ENCODE data around the gene CYB561A3. TPM values are rescaled to one million over a fixed set of nuclear protein-coding genes. Genes with fewer than 3 reads are reported as not detected.

The CYB561A3 gene
- total RNA-seq, 1 donor from 2014 or later, result 26.4 TPM

GRCh38 chr11:61315260-61315659, 46.4 kb downstream of the CYB561A3 start:
- H2AFZ ChIP-seq (ENCODE audit: low read depth, low read length), result no peak overlapping the region
- no peaks in the 10 kb centered on the region for H3K9me3 ChIP-seq (ENCODE audit: insufficient read depth, low read depth, low read length)
- H4K20me1 ChIP-seq (ENCODE audit: insufficient read depth, low read length), result peaks cover 70% of the 10 kb centered on the region
- H3K27ac ChIP-seq (ENCODE audit: low read depth, low read length), result no peak overlapping the region
- no peak for TF ChIP-seq CTCF (IDR thresholded peaks at IDR 0.05; ENCODE audit: insufficient read depth, low read depth, low read length)
- TF ChIP-seq EZH2 (IDR thresholded peaks at IDR 0.05; ENCODE audit: insufficient read depth, low read length), result no peak
- Mint-ChIP-seq H3K9me3 (ENCODE audit: unreplicated experiment) (no peaks in the 10 kb centered on the region), H3K36me3 (ENCODE audit: low read depth, unreplicated experiment) (peaks cover 20% of the 10 kb centered on the region), H3K27me3 (ENCODE audit: low read depth, unreplicated experiment) (no peaks in the 10 kb centered on the region), H3K27ac (ENCODE audit: unreplicated experiment) (no peak overlapping the region), H3K4me3 (ENCODE audit: unreplicated experiment) (no peak overlapping the region), H3K4me1 (ENCODE audit: low read depth, unreplicated experiment) (no peaks in the 10 kb centered on the region)
- no peak for DNase-seq (ENCODE audit: low read depth)
- H3K36me3 ChIP-seq (ENCODE audit: insufficient read depth, low read length), result peaks cover 73% of the 10 kb centered on the region
- H3K79me2 ChIP-seq (ENCODE audit: insufficient read depth, low read length), result no peaks in the 10 kb centered on the region
- no peak overlapping the region for H3K9ac ChIP-seq (ENCODE audit: low read length)
- H3K27me3 ChIP-seq (ENCODE audit: insufficient read depth, low read length), result no peaks in the 10 kb centered on the region
- H3K4me3 ChIP-seq (ENCODE audit: insufficient read depth, low read depth, low read length), result no peak overlapping the region
- FAIRE-seq, result no peak
- no peak overlapping the region for H3K4me2 ChIP-seq (ENCODE audit: low read length)
- no peaks in the 10 kb centered on the region for H3K4me1 ChIP-seq (ENCODE audit: insufficient read depth, low read length)

GRCh38 chr11:61310749-61311148, 50.9 kb downstream of the CYB561A3 start:
- Mint-ChIP-seq H3K36me3 (ENCODE audit: low read depth, unreplicated experiment) (peaks cover 19% of the 10 kb centered on the region), H3K4me3 (ENCODE audit: unreplicated experiment) (no peak overlapping the region), H3K27me3 (ENCODE audit: low read depth, unreplicated experiment) (no peaks in the 10 kb centered on the region), H3K9me3 (ENCODE audit: unreplicated experiment) (no peaks in the 10 kb centered on the region), H3K4me1 (ENCODE audit: low read depth, unreplicated experiment) (no peaks in the 10 kb centered on the region), H3K27ac (ENCODE audit: unreplicated experiment) (no peak overlapping the region)
- Histone ChIP-seq H3K27ac (ENCODE audit: low read depth, low read length) (no peak overlapping the region), H2AFZ (ENCODE audit: low read depth, low read length) (no peak overlapping the region), H4K20me1 (ENCODE audit: insufficient read depth, low read length) (peaks cover 91% of the 10 kb centered on the region), H3K36me3 (ENCODE audit: insufficient read depth, low read length) (peaks cover 86% of the 10 kb centered on the region), H3K9me3 (ENCODE audit: insufficient read depth, low read depth, low read length) (no peaks in the 10 kb centered on the region), H3K4me2 (ENCODE audit: low read length) (no peak overlapping the region), H3K4me1 (ENCODE audit: insufficient read depth, low read length) (no peaks in the 10 kb centered on the region), H3K4me3 (ENCODE audit: insufficient read depth, low read depth, low read length) (no peak overlapping the region), H3K9ac (ENCODE audit: low read length) (no peak overlapping the region), H3K79me2 (ENCODE audit: insufficient read depth, low read length) (peaks cover 6% of the 10 kb centered on the region), H3K27me3 (ENCODE audit: insufficient read depth, low read length) (no peaks in the 10 kb centered on the region)
- no peak for FAIRE-seq
- TF ChIP-seq EZH2 (IDR thresholded peaks at IDR 0.05; ENCODE audit: insufficient read depth, low read length), result no peak
- TF ChIP-seq CTCF (IDR thresholded peaks at IDR 0.05; ENCODE audit: insufficient read depth, low read depth, low read length), result no peak
- no peak for DNase-seq (ENCODE audit: low read depth)

GRCh38 chr11:61309739-61310138, 51.9 kb downstream of the CYB561A3 start:
- no peaks in the 10 kb centered on the region for H3K9me3 Mint-ChIP-seq (ENCODE audit: unreplicated experiment)

More at GRCh38 chr11:61309739-61310138, 51.9 kb downstream of the CYB561A3 start:
- TF ChIP-seq CTCF (IDR thresholded peaks at IDR 0.05; ENCODE audit: insufficient read depth, low read depth, low read length), result no peak
- no peak for TF ChIP-seq EZH2 (IDR thresholded peaks at IDR 0.05; ENCODE audit: insufficient read depth, low read length)
- Mint-ChIP-seq H3K4me1 (ENCODE audit: low read depth, unreplicated experiment) (no peaks in the 10 kb centered on the region), H3K27ac (ENCODE audit: unreplicated experiment) (no peak overlapping the region), H3K36me3 (ENCODE audit: low read depth, unreplicated experiment) (peaks cover 23% of the 10 kb centered on the region), H3K27me3 (ENCODE audit: low read depth, unreplicated experiment) (no peaks in the 10 kb centered on the region), H3K4me3 (ENCODE audit: unreplicated experiment) (no peak overlapping the region)
- H3K27me3 ChIP-seq (ENCODE audit: insufficient read depth, low read length), result no peaks in the 10 kb centered on the region
- no peak for FAIRE-seq
- H3K9me3 ChIP-seq (ENCODE audit: insufficient read depth, low read depth, low read length), result no peaks in the 10 kb centered on the region
- no peak overlapping the region for H3K27ac ChIP-seq (ENCODE audit: low read depth, low read length)
- no peak overlapping the region for H3K4me3 ChIP-seq (ENCODE audit: insufficient read depth, low read depth, low read length)
- no peak for DNase-seq (ENCODE audit: low read depth)
- H3K4me1 ChIP-seq (ENCODE audit: insufficient read depth, low read length), result no peaks in the 10 kb centered on the region
- H3K79me2 ChIP-seq (ENCODE audit: insufficient read depth, low read length), result peaks cover 6% of the 10 kb centered on the region
- no peak overlapping the region for H3K9ac ChIP-seq (ENCODE audit: low read length)
- no peak overlapping the region for H3K4me2 ChIP-seq (ENCODE audit: low read length)
- H3K36me3 ChIP-seq (ENCODE audit: insufficient read depth, low read length), result peaks cover 88% of the 10 kb centered on the region
- H2AFZ ChIP-seq (ENCODE audit: low read depth, low read length), result no peak overlapping the region
- H4K20me1 ChIP-seq (ENCODE audit: insufficient read depth, low read length), result peaks cover 95% of the 10 kb centered on the region

Data from astrocyte (in vitro differentiated cells and primary cell).